ENCODE measurements around the gene CFAP410. TPM values are rescaled to one million over a fixed set of nuclear protein-coding genes. Genes with fewer than 3 reads are reported as not detected.
A peak's percentile ranks its signal among the peaks of the same experiment; 100 is the strongest.

The CFAP410 gene
- total RNA-seq, 1 donor from 2014 or later: 15.2 TPM

GRCh38 chr21:44299458-44300261 is 39.5 kb downstream of the CFAP410 start, which contains the start of gene PFKL:
PFKL (plus strand) TSS chr21:44300053; CDS start chr21:44300106, 53 bp downstream.
- no peaks in the 10 kb centered on the region for H3K9me3 Mint-ChIP-seq
- H3K27me3 Mint-ChIP-seq (ENCODE audit: low read depth): no peaks in the 10 kb centered on the region
- H3K27ac Mint-ChIP-seq: peak within 1 kb of the TSS; percentile 89
- DNase-seq (ENCODE audit: low spot score): peak; percentile 72
- H3K4me3 Mint-ChIP-seq (ENCODE audit: low read depth): peak within 1 kb of the TSS; percentile 84
- peaks cover 7% of the 10 kb centered on the region for H3K36me3 Mint-ChIP-seq (ENCODE audit: low read depth)
- intact Hi-C loops (cut with micrococcal nuclease): loop anchor here (2.0 kb wide), 1 partner anchor 39 kb away; the partner anchor contains the start of gene CFAP410
- H3K4me1 Mint-ChIP-seq (ENCODE audit: low read depth): peaks cover 29% of the 10 kb centered on the region

GRCh38 chr21:44299085-44299457 is 40.1 kb downstream of the CFAP410 start:
- H3K9me3 Mint-ChIP-seq: no peaks in the 10 kb centered on the region
- H3K27ac Mint-ChIP-seq: peak overlapping the region; percentile 89
- peaks cover 6% of the 10 kb centered on the region for H3K36me3 Mint-ChIP-seq (ENCODE audit: low read depth)
- no peak for DNase-seq (ENCODE audit: low spot score)
- peaks cover 28% of the 10 kb centered on the region for H3K4me1 Mint-ChIP-seq (ENCODE audit: low read depth)
- intact Hi-C loops (cut with micrococcal nuclease): no loop called here
- H3K4me3 Mint-ChIP-seq (ENCODE audit: low read depth): peak overlapping the region; percentile 84
- no peaks in the 10 kb centered on the region for H3K27me3 Mint-ChIP-seq (ENCODE audit: low read depth)

- intact Hi-C loops (cut with micrococcal nuclease): no loop called here
Measured at GRCh38 chr21:44298301-44298700, 40.9 kb downstream of the CFAP410 start.

GRCh38 chr21:44297525-44298290 is 41.5 kb downstream of the CFAP410 start:
- peak; percentile 66 for DNase-seq (ENCODE audit: low spot score)
- intact Hi-C loops (cut with micrococcal nuclease): no loop called here
- Mint-ChIP-seq H3K27ac (peak overlapping the region; percentile 17), H3K4me3 (ENCODE audit: low read depth) (no peak overlapping the region), H3K36me3 (ENCODE audit: low read depth) (peaks cover 3% of the 10 kb centered on the region), H3K27me3 (ENCODE audit: low read depth) (no peaks in the 10 kb centered on the region), H3K4me1 (ENCODE audit: low read depth) (peaks cover 25% of the 10 kb centered on the region), H3K9me3 (no peaks in the 10 kb centered on the region)

More at GRCh38 chr21:44298301-44298700, 40.9 kb downstream of the CFAP410 start:
- peaks cover 25% of the 10 kb centered on the region for H3K4me1 Mint-ChIP-seq (ENCODE audit: low read depth)
- peak overlapping the region; percentile 38 for H3K27ac Mint-ChIP-seq
- no peaks in the 10 kb centered on the region for H3K9me3 Mint-ChIP-seq
- H3K36me3 Mint-ChIP-seq (ENCODE audit: low read depth): peaks cover 4% of the 10 kb centered on the region
- no peak for DNase-seq (ENCODE audit: low spot score)
- H3K4me3 Mint-ChIP-seq (ENCODE audit: low read depth): peak overlapping the region; percentile 45
- H3K27me3 Mint-ChIP-seq (ENCODE audit: low read depth): no peaks in the 10 kb centered on the region

GRCh38 chr21:44296916-44297315 is 42.3 kb downstream of the CFAP410 start:
- DNase-seq (ENCODE audit: low spot score): no peak
- Mint-ChIP-seq H3K4me1 (ENCODE audit: low read depth) (peaks cover 20% of the 10 kb centered on the region), H3K27ac (no peak overlapping the region), H3K36me3 (ENCODE audit: low read depth) (peaks cover 3% of the 10 kb centered on the region), H3K27me3 (ENCODE audit: low read depth) (no peaks in the 10 kb centered on the region), H3K4me3 (ENCODE audit: low read depth) (no peak overlapping the region), H3K9me3 (no peaks in the 10 kb centered on the region)
- intact Hi-C loops (cut with micrococcal nuclease): no loop called here

- no peak for DNase-seq (ENCODE audit: low spot score)
- intact Hi-C loops (cut with micrococcal nuclease): no loop called here
- H3K27ac Mint-ChIP-seq: no peak overlapping the region
- H3K4me1 Mint-ChIP-seq (ENCODE audit: low read depth): peaks cover 17% of the 10 kb centered on the region
- no peak overlapping the region for H3K4me3 Mint-ChIP-seq (ENCODE audit: low read depth)
- no peaks in the 10 kb centered on the region for H3K9me3 Mint-ChIP-seq
- no peaks in the 10 kb centered on the region for H3K27me3 Mint-ChIP-seq (ENCODE audit: low read depth)
- H3K36me3 Mint-ChIP-seq (ENCODE audit: low read depth): peaks cover 3% of the 10 kb centered on the region
Measured at GRCh38 chr21:44296103-44296519, 43.1 kb downstream of the CFAP410 start.

GRCh38 chr21:44295646-44296045 is 43.5 kb downstream of the CFAP410 start:
- no peak for DNase-seq (ENCODE audit: low spot score)
- Mint-ChIP-seq H3K4me1 (ENCODE audit: low read depth) (peaks cover 14% of the 10 kb centered on the region), H3K9me3 (no peaks in the 10 kb centered on the region), H3K4me3 (ENCODE audit: low read depth) (no peak overlapping the region), H3K27ac (no peak overlapping the region), H3K36me3 (ENCODE audit: low read depth) (peaks cover under 1% of the 10 kb centered on the region), H3K27me3 (ENCODE audit: low read depth) (no peaks in the 10 kb centered on the region)
- intact Hi-C loops (cut with micrococcal nuclease): no loop called here

GRCh38 chr21:44295163-44295573 is 44.0 kb downstream of the CFAP410 start:
- H3K9me3 Mint-ChIP-seq: no peaks in the 10 kb centered on the region
- intact Hi-C loops (cut with micrococcal nuclease): no loop called here
- H3K4me3 Mint-ChIP-seq (ENCODE audit: low read depth): no peak overlapping the region
- no peak overlapping the region for H3K27ac Mint-ChIP-seq
- peaks cover 14% of the 10 kb centered on the region for H3K4me1 Mint-ChIP-seq (ENCODE audit: low read depth)
- H3K36me3 Mint-ChIP-seq (ENCODE audit: low read depth): no peaks in the 10 kb centered on the region
- H3K27me3 Mint-ChIP-seq (ENCODE audit: low read depth): no peaks in the 10 kb centered on the region
- no peak for DNase-seq (ENCODE audit: low spot score)

- DNase-seq (ENCODE audit: low spot score): no peak
- Mint-ChIP-seq H3K9me3 (no peaks in the 10 kb centered on the region), H3K4me1 (ENCODE audit: low read depth) (peaks cover 14% of the 10 kb centered on the region), H3K4me3 (ENCODE audit: low read depth) (no peak overlapping the region), H3K36me3 (ENCODE audit: low read depth) (no peaks in the 10 kb centered on the region), H3K27ac (no peak overlapping the region), H3K27me3 (ENCODE audit: low read depth) (no peaks in the 10 kb centered on the region)
- intact Hi-C loops (cut with micrococcal nuclease): no loop called here
Measured at GRCh38 chr21:44294391-44295162, 44.6 kb downstream of the CFAP410 start.

GRCh38 chr21:44293551-44294231 is 45.5 kb downstream of the CFAP410 start:
- Mint-ChIP-seq H3K9me3 (no peaks in the 10 kb centered on the region), H3K27ac (no peak overlapping the region), H3K36me3 (ENCODE audit: low read depth) (no peaks in the 10 kb centered on the region), H3K4me1 (ENCODE audit: low read depth) (peaks cover 9% of the 10 kb centered on the region), H3K4me3 (ENCODE audit: low read depth) (no peak overlapping the region), H3K27me3 (ENCODE audit: low read depth) (no peaks in the 10 kb centered on the region)
- intact Hi-C loops (cut with micrococcal nuclease): no loop called here
- peak; percentile 26 for DNase-seq (ENCODE audit: low spot score)

- H3K4me1 Mint-ChIP-seq (ENCODE audit: low read depth): peaks cover under 1% of the 10 kb centered on the region
- no peaks in the 10 kb centered on the region for H3K36me3 Mint-ChIP-seq (ENCODE audit: low read depth)
- no peaks in the 10 kb centered on the region for H3K27me3 Mint-ChIP-seq (ENCODE audit: low read depth)
- H3K9me3 Mint-ChIP-seq: no peaks in the 10 kb centered on the region
- DNase-seq (ENCODE audit: low spot score): no peak
- no peak overlapping the region for H3K27ac Mint-ChIP-seq
- no peak overlapping the region for H3K4me3 Mint-ChIP-seq (ENCODE audit: low read depth)
- intact Hi-C loops (cut with micrococcal nuclease): no loop called here
Measured at GRCh38 chr21:44292812-44293195, 46.4 kb downstream of the CFAP410 start.

All from activated T-helper 2 cell treated with anti-CD3 and anti-CD28 coated beads, Interferon-gamma antibody, Interleukin-2, Interleukin-4, amounts not matched to agents 10 μg/mL and 5 μg/mL and 100 μg/mL, durations not matched to agents 14 hours and 24 hours and 36 hours (primary cell).